CD4-positive, CD25-positive, alpha-beta regulatory T cell (primary cell): ENCODE measurements around the gene TRPV6. TPM values are rescaled to one million over a fixed set of nuclear protein-coding genes. Genes with fewer than 3 reads are reported as not detected.

ENCODE experiments used
- ATAC-seq, 2 donors: fragments of 150-1000 bp; cut with Tn5 transposase; one replicate each; pipeline ENCODE4 v1.10.0; 2021; ENCODE audit warnings: low read depth in 2 of 2, moderate number of reproducible peaks in 2 of 2, moderate library complexity in 1 of 2
- DNase-seq, 3 donors: peaks; one replicate each; pipeline versions ENCODE4 v3.0.0 to v3.0.0-alpha.2; 2012 to 2022; ENCODE audit warnings: mixed read lengths in 1 of 3
- H3K27ac ChIP-seq: one replicate; pipeline ENCODE4 v1.7.0; 2013; ENCODE audit warnings: mild to moderate bottlenecking, low read length; ENCODE audit not compliant: insufficient read depth, poor library complexity, severe bottlenecking
- H3K27me3 ChIP-seq: one replicate; pipeline ENCODE4 v1.7.0; 2013; ENCODE audit warnings: low read length; ENCODE audit not compliant: control insufficient read depth, insufficient read depth
- H3K36me3 ChIP-seq: one replicate; pipeline ENCODE4 v1.7.0; 2013; ENCODE audit warnings: mild to moderate bottlenecking, low read length, moderate library complexity; ENCODE audit not compliant: control insufficient read depth, insufficient read depth
- H3K4me1 ChIP-seq: 2 replicates; pipeline ENCODE4 v1.7.0; 2013; ENCODE audit warnings: mild to moderate bottlenecking, low read length; ENCODE audit not compliant: insufficient read depth, control insufficient read depth, poor library complexity, severe bottlenecking
- H3K4me3 ChIP-seq: one replicate; pipeline ENCODE4 v1.7.0; 2013; ENCODE audit warnings: low read depth, mild to moderate bottlenecking, low read length, moderate library complexity
- H3K9me3 ChIP-seq, 2 experiments: 1 replicate in 1 of 2; 2 replicates in 1 of 2; pipeline ENCODE4 v1.7.0; 2013; ENCODE audit warnings: low read length in 2 of 2, mild to moderate bottlenecking in 1 of 2, moderate library complexity in 1 of 2; ENCODE audit not compliant: control insufficient read depth in 2 of 2
- H3K27ac Mint-ChIP-seq, 3 donors: one replicate each; pipeline ENCODE4 v1.8.0; 2020 to 2022; ENCODE audit warnings: mild to moderate bottlenecking in 3 of 3, mixed read lengths in 3 of 3, moderate library complexity in 2 of 3
- H3K27me3 Mint-ChIP-seq: one replicate; pipeline ENCODE4 v1.8.0; 2022; ENCODE audit warnings: mild to moderate bottlenecking, mixed read lengths
- H3K36me3 Mint-ChIP-seq: one replicate; pipeline ENCODE4 v1.8.0; 2020; ENCODE audit warnings: mixed read lengths
- H3K4me1 Mint-ChIP-seq, 4 donors: one replicate each; pipeline ENCODE4 v1.8.0; 2020 to 2022; ENCODE audit warnings: mixed read lengths in 4 of 4, mild to moderate bottlenecking in 1 of 4
- H3K4me3 Mint-ChIP-seq, 4 donors: one replicate each; pipeline ENCODE4 v1.8.0; 2020 to 2022; ENCODE audit warnings: mild to moderate bottlenecking in 4 of 4, mixed read lengths in 4 of 4, moderate library complexity in 3 of 4
- H3K9me3 Mint-ChIP-seq, 7 donors: one replicate each; pipeline ENCODE4 v1.8.0; 2020 to 2022; ENCODE audit warnings: mixed read lengths in 7 of 7, mild to moderate bottlenecking in 3 of 7, moderate library complexity in 2 of 7
- polyA plus RNA-seq, 4 donors: library from polyadenylated mRNA; unstranded; fragments of 300-500 nt; fragmentation: Illumina TruSeq; gene quantifications; one replicate each; pipeline ENCODE4 v1.2.3, GENCODE V29; 2021
- total RNA-seq: library from RNA; stranded (reverse); gene quantifications from one replicate; pipeline ENCODE4 v1.2.3, GENCODE V29; 2022

The TRPV6 gene
- total and polyA plus RNA-seq, 5 donors from 2014 or later, result 0.17 to 0.30 TPM; not detected in 3

GRCh38 chr7:142889816-142890215 is 4.3 kb upstream of the TRPV6 start:
- no peak for DNase-seq
- peaks cover 5% of the 10 kb centered on the region for H3K27me3 Mint-ChIP-seq

GRCh38 chr7:142887282-142888015 is 1.9 kb upstream of the TRPV6 start:
- Histone ChIP-seq H3K36me3 (no peaks in the 10 kb centered on the region), H3K27me3 (no peaks in the 10 kb centered on the region), H3K4me3 (no peak overlapping the region), H3K9me3 (no peaks in the 10 kb centered on the region), H3K4me1 (no peaks in the 10 kb centered on the region), H3K27ac (no peak overlapping the region)
- Mint-ChIP-seq H3K4me3 (no peak overlapping the region), H3K36me3 (no peaks in the 10 kb centered on the region), H3K27ac (no peak overlapping the region), H3K27me3 (peaks cover 2% of the 10 kb centered on the region), H3K9me3 (peaks cover 0 to 4% (median 0%) of the 10 kb centered on the region in 7 donors), H3K4me1 (no peaks in the 10 kb centered on the region)
- DNase-seq, result no peak
- ATAC-seq, result no peak

More at GRCh38 chr7:142889816-142890215, 4.3 kb upstream of the TRPV6 start:
- ATAC-seq, result no peak
- Histone ChIP-seq H3K27me3 (no peaks in the 10 kb centered on the region), H3K27ac (no peak overlapping the region), H3K36me3 (no peaks in the 10 kb centered on the region), H3K4me1 (no peaks in the 10 kb centered on the region), H3K4me3 (no peak overlapping the region), H3K9me3 (no peaks in the 10 kb centered on the region)
- Mint-ChIP-seq H3K4me3 (no peak overlapping the region), H3K9me3 (peaks cover 0 to 4% (median 0%) of the 10 kb centered on the region in 7 donors), H3K27ac (no peak overlapping the region), H3K36me3 (no peaks in the 10 kb centered on the region), H3K4me1 (no peaks in the 10 kb centered on the region)

GRCh38 chr7:142886866-142887265 is 1.3 kb upstream of the TRPV6 start:
- Mint-ChIP-seq H3K36me3 (no peaks in the 10 kb centered on the region), H3K9me3 (peaks cover 0 to 4% (median 0%) of the 10 kb centered on the region in 7 donors), H3K4me1 (no peaks in the 10 kb centered on the region), H3K27ac (no peak overlapping the region), H3K4me3 (no peak overlapping the region), H3K27me3 (no peaks in the 10 kb centered on the region)
- Histone ChIP-seq H3K4me1 (no peaks in the 10 kb centered on the region), H3K27me3 (no peaks in the 10 kb centered on the region), H3K27ac (no peak overlapping the region), H3K9me3 (no peaks in the 10 kb centered on the region), H3K4me3 (no peak overlapping the region), H3K36me3 (no peaks in the 10 kb centered on the region)
- DNase-seq (no peak), ATAC-seq (no peak)

- no peak overlapping the region for H3K4me3 Mint-ChIP-seq
- peaks cover 8% of the 10 kb centered on the region for H3K27me3 Mint-ChIP-seq
- no peak for ATAC-seq
- H3K36me3 ChIP-seq, result no peaks in the 10 kb centered on the region
- H3K27ac ChIP-seq, result no peak overlapping the region
- no peaks in the 10 kb centered on the region for H3K36me3 Mint-ChIP-seq
- peaks cover 0 to 3% (median 0%) of the 10 kb centered on the region in 7 donors for H3K9me3 Mint-ChIP-seq
- H3K4me3 ChIP-seq, result no peak overlapping the region
- peaks cover 3% of the 10 kb centered on the region for H3K4me1 ChIP-seq
- H3K9me3 ChIP-seq, result no peaks in the 10 kb centered on the region
- H3K27ac Mint-ChIP-seq, result no peak overlapping the region
- H3K27me3 ChIP-seq, result no peaks in the 10 kb centered on the region
- DNase-seq, result no peak
- H3K4me1 Mint-ChIP-seq, result peaks cover 0 to 4% (median 2%) of the 10 kb centered on the region in 4 donors
These were observed 1.3 kb downstream of the TRPV6 start for GRCh38 chr7:142884286-142884640.

- Histone ChIP-seq H3K4me1 (peaks cover 3% of the 10 kb centered on the region), H3K27me3 (no peaks in the 10 kb centered on the region), H3K36me3 (no peaks in the 10 kb centered on the region), H3K9me3 (no peaks in the 10 kb centered on the region), H3K4me3 (no peak overlapping the region), H3K27ac (no peak overlapping the region)
- no peak overlapping the region for H3K4me3 Mint-ChIP-seq
- no peak for ATAC-seq
- H3K36me3 Mint-ChIP-seq, result no peaks in the 10 kb centered on the region
- peaks cover 0 to 2% (median 0%) of the 10 kb centered on the region in 7 donors for H3K9me3 Mint-ChIP-seq
- peaks cover 0 to 4% (median 2%) of the 10 kb centered on the region in 4 donors for H3K4me1 Mint-ChIP-seq
- H3K27me3 Mint-ChIP-seq, result peaks cover 8% of the 10 kb centered on the region
- no peak overlapping the region for H3K27ac Mint-ChIP-seq
- no peak for DNase-seq
These were observed 1.8 kb downstream of the TRPV6 start for GRCh38 chr7:142883571-142884285.

GRCh38 chr7:142883145-142883544 is 2.4 kb downstream of the TRPV6 start:
- Histone ChIP-seq H3K4me1 (peaks cover 3% of the 10 kb centered on the region), H3K36me3 (no peaks in the 10 kb centered on the region), H3K9me3 (no peaks in the 10 kb centered on the region), H3K4me3 (no peak overlapping the region), H3K27ac (no peak overlapping the region), H3K27me3 (peaks cover 3% of the 10 kb centered on the region)
- H3K36me3 Mint-ChIP-seq, result no peaks in the 10 kb centered on the region
- no peak overlapping the region for H3K27ac Mint-ChIP-seq
- H3K4me3 Mint-ChIP-seq, result no peak overlapping the region
- peaks cover 0 to 2% (median 0%) of the 10 kb centered on the region in 7 donors for H3K9me3 Mint-ChIP-seq
- DNase-seq (no peak), ATAC-seq (no peak)
- H3K4me1 Mint-ChIP-seq, result peaks cover 0 to 4% (median 2%) of the 10 kb centered on the region in 4 donors
- H3K27me3 Mint-ChIP-seq, result peaks cover 8% of the 10 kb centered on the region

GRCh38 chr7:142882338-142882678 is 3.2 kb downstream of the TRPV6 start:
- no peak overlapping the region for H3K27ac Mint-ChIP-seq
- Histone ChIP-seq H3K4me1 (peaks cover 3% of the 10 kb centered on the region), H3K27ac (no peak overlapping the region), H3K9me3 (no peaks in the 10 kb centered on the region), H3K27me3 (peaks cover 3% of the 10 kb centered on the region), H3K36me3 (no peaks in the 10 kb centered on the region), H3K4me3 (no peak overlapping the region)
- peaks cover 8% of the 10 kb centered on the region for H3K27me3 Mint-ChIP-seq
- H3K4me1 Mint-ChIP-seq, result peaks cover 0 to 4% (median 2%) of the 10 kb centered on the region in 4 donors
- no peak for ATAC-seq
- H3K9me3 Mint-ChIP-seq, result peaks cover 0 to 1% (median 0%) of the 10 kb centered on the region in 7 donors
- no peak for DNase-seq
- no peak overlapping the region for H3K4me3 Mint-ChIP-seq
- no peaks in the 10 kb centered on the region for H3K36me3 Mint-ChIP-seq
